Fibroblast of skin of scalp (primary cell): ENCODE data around the gene RNF220.
"Not testable (repeated sequence)": the region's sequence is repeated elsewhere in the genome, so short reads cannot be mapped to it uniquely, and the experiment has no call there.

Experiments used
- DNase-seq: peaks from one replicate; pipeline ENCODE4 v3.0.0-alpha.2; 2013

RNF220 gene

DNA sequence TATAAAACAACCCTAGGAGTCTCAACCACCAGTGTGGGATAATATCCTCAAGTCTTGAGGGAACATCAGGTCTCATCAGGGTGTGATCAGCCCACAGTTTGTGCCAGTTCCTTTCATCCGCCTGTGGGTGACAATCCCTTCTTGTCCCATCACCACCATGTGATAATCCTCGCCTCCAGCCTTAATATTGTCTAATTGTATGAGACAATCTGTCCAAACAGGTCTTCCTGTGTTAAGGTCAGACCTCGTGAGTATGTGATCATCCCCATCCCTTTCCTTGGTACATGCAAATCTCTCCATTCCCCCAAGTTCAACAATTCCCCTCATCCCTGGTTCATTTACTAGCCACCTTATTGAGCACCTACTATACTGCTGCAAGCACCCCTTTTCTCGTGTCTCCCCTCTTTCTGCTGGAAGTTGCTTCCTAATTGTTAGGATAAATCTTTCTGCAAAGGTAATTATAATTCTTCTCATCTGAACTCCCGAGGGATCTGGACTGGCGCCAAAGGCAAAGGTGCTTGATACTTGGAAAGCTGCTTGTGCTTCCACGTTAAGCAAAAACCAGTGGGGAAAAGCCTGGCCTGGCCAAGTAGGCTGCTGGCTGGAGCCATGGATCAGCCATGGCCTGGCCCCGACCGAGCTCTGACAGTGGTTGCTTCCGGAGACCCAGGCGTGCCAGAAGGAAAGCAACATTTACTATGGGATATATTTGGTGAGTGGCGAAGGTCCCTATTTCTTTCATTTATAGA lies 92.5 kb downstream of the RNF220 start:
- DNase-seq = no peak

DNA sequence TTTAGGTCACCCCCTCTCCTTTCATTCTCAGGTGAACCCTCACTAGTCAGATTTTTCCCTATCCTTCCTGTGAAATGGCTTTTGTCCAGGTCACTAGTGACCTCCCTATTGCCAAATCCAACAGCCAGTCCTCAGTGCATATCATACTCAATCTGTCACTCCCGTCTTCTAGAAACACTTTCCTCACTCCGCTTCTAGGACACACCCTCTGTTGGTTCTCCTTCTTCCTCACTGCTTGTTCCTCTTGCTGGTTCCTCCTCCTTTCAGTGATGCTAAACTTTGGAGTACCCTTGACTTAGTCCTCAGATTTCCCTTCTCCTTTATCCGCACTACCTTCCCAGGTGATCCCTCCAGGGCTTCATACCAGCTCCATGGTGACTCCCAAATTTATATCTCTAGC lies 94.3 kb downstream of the RNF220 start:
- DNase-seq = no peak

DNA sequence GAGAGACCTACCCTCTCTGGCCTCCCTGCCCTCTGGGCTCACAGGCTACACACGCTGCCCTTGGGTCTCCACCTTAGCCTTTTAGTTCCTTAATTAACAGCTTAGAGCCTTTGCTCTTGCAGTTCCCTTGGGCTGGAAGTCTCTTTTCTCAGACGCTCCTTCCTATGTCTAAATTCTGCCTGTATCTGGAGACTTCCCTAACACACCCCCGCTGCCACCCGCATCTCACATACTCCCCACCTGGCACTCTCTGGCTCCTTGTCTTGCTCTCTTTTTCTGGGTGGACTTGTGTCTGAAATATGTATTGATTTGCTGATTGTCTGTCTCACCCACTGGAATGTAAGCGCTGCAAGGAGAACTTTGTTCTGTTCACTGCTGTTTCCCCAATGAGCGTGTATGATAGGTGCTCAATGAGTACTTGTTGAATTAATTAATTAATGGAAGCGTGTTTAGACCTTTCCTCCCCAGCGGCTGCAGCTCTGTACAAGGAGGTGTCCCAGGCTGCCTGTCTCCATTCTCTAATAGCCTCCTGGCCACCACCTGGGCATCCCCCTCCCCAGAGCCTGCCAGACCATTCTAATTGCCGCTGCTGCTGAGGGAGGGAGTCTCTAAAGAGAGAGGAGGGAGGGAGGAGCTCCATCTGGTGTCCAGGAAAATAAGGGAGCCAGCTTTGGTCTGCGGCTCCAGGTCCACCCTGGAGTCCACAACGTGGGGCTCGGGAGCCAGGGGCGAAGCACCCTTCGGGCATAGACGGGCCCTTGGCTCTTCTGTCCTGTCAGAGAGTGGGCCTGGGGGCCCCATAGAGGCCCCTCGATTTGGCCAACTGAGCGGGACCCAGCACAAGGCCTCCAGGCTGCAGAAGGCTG lies 95.4 kb downstream of the RNF220 start:
- DNase-seq = no peak

DNA sequence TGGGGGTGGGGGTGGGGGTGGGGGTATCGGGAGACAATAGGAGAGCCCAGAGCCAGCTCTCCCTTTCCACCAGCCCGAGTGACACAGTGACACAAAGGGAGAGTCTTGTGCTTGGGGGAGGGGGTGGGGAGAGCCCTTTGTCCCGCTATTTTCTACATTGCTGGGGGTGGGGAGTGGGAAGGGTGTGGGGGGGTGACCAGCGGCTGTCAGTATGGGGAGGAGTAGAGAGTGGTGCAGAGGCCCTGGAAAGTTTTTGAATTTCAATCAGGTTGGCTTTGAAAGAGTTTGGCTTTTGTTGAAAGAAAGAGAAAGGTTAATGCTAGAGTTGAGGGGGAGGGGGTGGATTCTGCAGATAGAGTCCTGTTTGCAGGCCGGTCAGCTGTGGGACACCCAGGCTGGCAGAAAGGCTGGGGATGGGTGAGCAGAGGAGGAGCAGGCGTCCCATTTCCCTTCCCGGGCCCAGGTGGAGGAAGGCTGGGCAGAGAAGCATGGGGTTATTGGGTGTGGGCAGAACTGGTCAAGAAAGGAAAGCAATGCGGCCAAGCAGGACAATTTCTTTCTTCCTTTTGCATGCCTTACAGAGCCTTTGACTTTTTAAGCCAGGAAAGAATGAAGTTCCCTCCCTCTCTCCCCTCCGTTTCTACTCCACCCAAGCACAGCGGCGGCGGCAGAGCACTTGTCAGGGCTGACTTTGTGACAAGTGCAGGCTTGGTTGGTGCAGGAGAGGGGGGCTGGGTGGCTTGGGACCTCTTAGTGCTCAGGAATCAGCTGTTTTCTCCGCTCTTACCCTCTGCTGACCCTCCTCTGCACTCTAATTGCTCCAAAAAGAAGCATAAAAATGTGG lies 96.2 kb downstream of the RNF220 start:
- no peak for DNase-seq

DNA sequence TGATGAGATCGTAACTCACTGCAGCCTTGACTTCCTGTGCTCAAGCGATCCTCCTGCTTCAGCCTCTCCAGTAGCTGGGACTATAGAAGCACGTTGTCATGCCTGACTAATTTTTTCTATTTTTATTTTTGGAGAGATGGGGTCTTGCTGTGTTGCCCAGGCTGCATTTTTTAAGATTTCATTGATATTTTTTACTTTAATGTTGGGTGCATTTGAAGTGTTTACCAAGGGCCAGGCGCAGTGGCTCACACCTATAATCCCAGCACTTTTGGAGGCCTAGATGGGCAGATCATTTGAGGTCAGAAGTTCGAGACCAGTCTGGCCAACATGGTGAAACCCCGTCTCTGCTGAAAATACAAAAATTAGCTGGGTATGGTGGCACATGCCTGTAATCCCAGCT lies 97.8 kb downstream of the RNF220 start:
- DNase-seq = not testable (repeated sequence)

DNA sequence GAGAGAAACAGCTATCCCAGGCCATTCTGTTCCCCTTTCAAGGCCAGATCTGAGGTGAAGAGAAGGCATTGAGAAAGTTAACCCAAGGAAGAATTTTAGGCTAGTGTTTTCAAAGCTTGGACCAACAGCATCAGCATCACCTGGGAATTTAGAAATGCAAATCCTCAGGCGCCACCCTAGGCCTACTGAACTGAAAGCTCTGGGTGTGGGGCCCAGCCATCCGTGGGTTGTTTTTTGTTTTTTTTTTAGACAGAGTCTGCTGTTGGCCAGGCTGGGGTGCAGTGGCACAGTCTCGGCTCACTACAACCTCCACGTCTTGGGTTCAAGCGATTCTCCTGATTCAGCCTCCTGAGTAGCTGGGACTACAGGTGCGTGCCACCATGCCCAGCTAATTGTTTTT lies 98.6 kb downstream of the RNF220 start:
- no peak for DNase-seq

DNA sequence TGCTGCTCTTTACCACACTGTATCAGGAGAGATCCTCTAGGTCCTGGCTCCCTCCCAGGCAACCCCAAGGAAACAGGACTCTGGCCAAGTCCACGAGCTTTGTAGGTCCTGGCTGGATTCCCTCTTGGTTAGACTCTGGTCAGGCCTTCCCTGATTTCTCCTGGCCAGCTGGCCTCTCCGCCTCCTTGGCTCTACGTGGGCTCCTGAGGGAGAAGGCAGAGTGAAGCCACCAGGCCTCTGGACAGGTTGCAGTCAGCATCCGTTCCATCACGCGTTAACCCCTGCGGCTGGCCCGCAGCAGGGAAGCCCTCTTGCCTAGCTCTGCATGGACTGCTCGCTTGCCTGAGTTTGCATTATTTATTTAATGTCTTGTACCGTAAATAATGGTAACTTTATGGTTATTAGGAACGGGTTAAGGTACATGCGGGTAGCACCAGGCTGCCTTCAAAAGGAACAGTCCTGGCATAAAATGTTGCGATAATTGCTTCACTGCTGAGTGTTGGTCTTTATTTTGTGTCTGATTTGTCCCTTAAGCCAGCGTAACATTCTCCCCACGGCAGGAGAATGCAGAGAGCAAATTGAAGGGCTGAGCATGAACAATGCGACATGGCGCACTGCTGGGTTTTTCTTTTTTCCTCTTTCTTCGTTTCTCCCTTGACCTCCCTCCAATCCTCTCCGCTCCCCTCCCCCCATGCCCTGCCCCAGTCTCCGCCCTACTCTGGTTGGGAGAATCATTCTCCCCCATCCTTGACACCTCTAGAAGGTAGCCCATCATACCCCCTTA lies 100.3 kb downstream of the RNF220 start:
- no peak for DNase-seq

DNA sequence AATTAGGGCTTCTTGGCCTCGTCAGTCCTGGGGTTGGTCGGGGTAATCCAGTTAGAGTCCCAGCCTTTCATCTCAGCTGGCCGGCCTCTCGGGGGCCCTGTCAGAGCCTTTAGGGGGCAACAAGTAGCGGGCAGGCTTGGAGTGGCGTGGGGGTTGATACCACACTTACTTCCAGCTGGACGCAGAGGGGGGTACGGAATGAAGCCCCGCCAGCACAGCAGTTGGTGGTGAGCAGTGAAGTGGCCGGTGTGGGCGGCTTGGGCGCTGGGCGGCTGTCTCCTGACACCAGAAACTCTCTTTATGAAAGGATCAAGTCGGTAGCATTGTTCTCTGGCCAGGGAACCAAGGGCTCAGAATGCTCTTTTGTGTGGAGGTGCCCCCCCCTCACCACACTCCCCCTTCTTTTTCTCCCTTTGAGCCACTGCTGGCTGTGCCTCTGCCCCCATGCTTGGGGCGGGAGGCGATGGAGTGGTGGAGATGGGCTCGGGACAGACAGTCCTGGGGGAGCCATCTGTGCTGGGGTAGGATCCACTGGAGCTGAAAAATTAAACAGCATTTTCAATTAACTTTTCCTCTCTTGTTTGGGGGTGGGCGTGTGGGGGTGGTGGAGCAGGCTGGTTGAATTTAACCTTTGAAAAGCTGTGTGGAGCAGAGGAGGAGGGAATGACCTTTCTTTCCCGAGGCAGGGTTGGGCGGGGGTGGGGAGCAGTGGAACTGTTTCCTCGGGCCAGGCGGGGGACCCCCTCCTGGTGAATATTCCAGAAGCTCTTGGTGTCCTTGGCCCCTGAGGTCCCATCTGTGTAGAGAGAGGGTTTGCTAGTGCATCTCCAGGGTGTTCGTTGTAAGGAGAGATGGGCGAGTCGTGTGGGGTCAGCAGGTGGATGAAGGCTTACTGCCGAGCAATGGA lies 102.7 kb downstream of the RNF220 start:
- no peak for DNase-seq

DNA sequence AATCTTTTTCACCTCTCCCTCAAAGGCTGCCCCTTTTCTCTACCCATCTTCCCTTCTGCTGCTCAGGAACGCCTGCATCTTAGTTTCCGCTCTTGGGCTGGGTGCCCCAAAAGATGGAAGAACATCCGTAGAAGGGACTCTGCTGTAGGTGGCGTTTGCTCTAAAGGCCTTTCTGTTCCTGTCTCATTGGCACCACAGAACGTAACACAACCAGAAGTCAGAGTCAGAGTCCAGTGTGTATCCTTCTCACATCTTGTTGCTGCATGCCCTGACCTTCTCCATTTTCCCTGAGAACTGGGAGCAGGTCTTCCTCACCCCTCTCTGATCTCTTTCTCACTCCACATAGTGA lies 103.3 kb downstream of the RNF220 start:
- no peak for DNase-seq

DNA sequence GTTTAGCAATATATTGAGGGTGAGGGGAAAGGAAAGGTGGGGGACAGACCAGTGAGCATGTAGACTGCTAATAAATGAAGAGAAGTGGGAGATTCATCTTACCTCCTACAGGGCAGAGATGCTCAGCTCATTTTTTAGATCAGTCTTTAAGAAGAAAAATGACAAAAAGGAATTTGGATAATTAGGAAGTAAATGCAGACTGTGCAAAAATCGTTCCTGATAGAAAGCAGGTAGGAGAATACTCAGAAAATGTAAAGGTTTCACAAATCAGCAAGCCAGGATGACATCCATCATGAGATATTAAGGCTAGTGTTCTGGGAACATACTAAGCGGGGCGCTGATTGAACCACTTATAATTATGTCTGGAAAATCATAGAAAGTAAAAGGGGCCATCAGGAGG lies 106.3 kb downstream of the RNF220 start:
- no peak for DNase-seq

DNA sequence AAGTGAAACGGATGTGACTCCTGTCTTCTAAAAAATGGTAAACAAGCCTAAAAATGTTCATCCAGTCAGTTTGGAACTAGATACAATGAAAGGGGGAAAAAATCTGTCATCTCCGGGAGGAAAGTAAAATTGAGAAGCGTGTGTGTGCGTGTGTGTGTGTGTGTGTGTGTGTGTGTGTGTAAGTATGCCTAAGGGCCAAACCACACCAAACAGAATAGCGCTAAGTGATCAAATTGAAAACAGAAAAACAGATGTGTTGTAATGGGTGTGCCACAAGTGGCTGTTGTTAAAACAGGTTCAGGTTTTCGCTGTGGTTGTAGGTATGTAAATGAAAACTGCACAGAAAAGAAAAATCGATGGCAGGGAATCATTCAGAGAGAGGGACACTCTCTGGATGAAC lies 106.7 kb downstream of the RNF220 start:
- no peak for DNase-seq

DNA sequence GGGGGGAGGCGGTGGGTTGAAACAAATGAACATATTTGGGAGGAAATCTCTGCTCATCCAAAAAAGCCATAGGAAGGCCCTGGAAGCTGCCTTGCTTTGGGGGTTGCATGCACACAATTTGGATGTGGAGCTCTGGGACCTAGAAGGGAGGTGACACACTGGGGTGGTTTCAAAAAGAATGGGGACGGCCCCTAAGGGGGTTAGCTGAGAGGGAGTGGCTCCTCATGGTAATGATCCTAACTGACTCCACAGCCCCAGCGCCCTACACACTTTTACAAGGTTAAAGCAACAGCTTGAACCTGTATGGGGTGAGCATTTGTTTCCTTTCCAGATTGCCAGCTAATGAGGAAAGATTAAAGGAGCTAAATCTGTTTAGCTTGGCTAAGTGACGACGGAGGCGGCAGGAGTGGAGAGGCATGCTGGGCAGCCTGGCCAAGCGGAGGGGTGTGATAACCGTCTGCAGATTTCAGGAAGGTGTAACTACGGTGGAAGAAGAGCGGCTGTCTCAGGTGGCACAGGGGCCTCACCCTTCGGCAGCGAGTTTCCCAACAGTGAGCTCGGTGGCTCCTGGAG lies 107.3 kb downstream of the RNF220 start:
- no peak for DNase-seq

DNA sequence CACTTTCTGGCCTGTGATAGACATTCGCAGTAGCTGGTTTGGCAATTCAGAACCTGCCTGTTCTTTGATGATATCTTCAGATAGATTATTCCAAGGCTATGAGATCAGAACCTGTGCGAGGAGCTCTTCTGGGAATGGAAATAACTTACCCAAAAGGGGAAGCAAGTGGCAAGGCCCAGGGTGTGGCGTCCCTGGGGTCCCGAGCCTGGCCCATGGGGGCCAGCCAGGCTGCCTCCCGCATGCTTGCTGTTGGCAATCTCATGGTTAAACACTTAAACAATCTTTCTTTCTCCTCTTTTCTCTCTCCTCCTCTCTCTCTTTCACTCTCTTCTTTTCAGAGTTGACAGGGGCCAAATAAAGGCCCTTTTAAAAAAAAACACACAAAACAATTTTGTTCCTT lies 108.1 kb downstream of the RNF220 start:
- no peak for DNase-seq

DNA sequence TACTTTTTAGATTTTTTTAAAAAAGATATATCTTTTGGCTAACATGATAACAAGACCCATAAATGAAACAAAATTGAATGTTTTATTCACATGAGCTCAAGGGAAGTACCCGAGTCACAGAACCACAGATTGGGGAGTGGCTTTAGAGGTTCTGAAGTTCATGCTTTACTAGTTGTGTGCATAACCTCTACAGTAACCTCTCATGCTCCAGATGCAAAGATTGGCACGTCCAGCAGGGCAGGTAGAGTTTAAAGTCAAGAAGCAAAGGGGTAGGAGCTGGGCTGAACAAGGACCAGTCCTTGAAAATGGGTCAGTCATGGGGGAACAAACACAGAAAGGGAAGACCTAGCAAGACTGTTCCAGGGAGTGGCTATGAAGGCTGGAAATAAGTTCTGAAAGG lies 109.6 kb downstream of the RNF220 start:
- no peak for DNase-seq

DNA sequence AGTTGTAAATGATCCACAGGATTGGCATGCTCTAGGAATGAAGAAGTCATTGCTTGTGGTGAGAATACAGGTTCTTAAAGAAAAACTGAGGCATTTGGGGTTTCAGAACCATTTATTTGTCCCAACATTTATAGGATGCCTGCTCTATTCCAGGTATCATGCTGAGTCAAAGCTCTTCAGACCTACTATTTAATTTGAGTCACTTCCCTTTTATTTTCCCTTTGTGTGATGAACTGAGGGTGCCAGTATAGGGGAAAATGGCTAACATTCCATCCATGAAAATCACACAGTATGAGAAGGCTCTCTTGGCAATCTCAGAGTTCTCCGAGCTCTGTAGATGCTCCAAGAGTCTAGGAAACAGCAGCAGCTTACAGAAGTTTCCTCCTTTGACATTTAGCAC lies 110.4 kb downstream of the RNF220 start:
- no peak for DNase-seq

DNA sequence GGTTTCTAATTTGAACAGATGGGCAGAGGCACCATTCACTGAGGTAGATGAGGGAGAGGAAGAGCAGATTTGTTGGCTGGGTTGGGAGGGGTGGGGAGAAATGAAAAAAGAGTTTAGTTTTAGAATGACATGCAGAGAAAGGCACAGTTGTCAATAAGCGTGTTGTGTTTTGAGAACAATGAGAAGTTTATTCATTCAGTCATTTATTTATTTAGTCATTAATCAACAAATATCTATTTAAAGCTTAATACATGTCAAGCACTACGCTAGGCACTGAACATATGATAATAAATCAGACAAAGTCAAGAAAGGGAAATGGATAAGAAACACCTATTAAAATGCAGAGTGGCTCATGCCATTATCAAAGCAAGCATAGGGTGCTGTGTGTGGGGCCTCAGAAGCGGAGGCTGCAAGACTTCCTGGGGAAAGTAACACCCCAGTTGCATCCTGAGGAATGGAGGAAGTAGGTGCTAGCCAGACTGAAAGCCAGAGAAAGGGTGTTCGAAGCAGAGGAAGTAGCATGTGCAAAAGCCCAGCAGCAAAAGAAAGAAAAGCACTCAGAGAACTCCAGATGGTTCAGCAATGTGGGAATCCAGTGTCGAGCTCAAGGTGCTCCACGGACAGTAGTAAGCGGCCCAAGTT lies 114.1 kb downstream of the RNF220 start:
- no peak for DNase-seq

DNA sequence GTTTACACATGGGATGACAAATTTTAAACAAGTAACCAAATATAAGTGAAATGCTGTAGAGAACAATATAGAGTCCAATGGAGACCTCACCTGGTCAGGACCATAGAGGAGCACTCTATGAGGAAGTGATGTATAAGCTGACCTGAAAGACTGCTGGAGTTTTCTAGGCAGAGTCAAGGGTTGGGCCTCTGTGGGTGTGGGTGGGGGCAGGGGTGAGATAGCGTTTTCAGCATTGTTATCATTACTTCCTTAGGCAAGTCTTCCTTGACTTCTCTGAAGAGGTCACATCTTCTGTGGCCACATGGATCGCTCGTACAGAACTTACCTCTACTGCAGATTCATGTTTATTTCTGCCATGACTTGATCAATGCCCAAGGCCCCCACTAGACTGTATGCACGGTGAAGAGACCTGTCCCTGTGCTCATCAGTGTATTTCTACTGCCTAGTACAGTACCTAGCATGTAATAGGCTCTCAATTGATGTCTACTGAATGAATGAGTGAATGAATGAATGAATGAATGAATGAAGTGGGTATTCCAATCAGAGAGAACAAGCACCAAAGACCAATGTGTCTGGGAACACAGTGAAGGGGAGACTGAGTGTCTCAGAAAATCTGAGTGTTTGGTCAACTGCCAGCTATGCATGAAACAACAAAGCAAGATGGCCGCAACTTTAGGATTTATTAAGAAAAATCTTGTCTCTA lies 116.5 kb downstream of the RNF220 start:
- DNase-seq = no peak

DNA sequence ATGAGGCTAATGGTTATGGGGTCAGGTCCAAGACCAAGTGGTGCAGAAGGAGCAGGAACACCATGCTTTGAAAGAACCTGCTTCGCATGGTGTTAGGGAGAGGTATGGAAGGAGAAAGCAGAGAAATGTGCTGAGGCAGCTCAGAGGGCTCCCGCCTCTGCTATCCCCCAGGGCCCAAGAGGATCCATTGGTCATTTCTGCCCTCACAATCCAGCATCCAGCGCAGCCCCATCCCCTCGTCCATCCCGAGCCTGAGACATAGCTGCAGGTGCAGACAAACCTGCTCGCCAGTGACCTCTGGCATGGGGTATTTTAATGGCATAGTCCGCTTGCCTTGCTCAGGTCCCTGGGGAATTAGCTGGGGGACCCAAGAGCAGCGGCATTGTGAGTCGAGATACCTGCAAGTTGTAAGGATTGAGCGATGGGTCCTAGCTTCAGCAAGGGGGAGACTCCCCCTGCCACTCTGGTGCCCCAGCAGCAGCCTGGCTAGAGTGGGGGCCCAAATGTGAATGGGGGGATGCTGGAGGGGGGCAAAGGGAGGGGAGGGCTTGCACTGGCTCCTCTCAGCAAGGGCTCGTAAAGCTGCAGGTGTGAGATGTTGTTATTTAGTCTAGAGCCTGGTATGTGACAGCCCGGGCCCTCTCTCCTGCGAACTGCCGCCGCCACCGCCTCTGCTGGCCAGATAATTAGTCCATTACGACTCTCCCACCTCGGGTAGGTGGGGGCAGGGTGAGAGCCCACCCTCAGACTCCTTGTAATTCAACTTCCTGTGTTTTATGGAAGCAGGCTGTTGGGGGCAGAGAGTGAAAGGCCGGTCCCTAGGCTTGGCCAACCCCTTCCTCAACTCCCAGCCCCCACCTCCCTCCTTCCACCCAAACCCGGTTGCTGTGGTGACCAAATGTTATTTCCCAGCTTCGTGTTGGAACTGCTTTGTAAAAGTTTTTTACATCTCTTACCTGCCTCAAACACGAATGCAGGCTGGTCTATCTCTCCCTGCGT lies 118.8 kb downstream of the RNF220 start:
- DNase-seq = no peak
